HG03060 (cell line): ENCODE results near the gene UBA6.
A peak's percentile ranks its signal among the peaks of the same experiment; 100 is the strongest.
"Not testable (repeated sequence)": the region's sequence is repeated elsewhere in the genome, so short reads cannot be mapped to it uniquely, and the experiment has no call there.

Experiments
- ATAC-seq: cut with Tn5 transposase; IDR thresholded peaks from one replicate; pipeline ENCODE4 v1.9.1; 2021; ENCODE audit warnings: low read depth, moderate number of reproducible peaks; ENCODE audit not compliant: unreplicated experiment

Gene UBA6

DNA sequence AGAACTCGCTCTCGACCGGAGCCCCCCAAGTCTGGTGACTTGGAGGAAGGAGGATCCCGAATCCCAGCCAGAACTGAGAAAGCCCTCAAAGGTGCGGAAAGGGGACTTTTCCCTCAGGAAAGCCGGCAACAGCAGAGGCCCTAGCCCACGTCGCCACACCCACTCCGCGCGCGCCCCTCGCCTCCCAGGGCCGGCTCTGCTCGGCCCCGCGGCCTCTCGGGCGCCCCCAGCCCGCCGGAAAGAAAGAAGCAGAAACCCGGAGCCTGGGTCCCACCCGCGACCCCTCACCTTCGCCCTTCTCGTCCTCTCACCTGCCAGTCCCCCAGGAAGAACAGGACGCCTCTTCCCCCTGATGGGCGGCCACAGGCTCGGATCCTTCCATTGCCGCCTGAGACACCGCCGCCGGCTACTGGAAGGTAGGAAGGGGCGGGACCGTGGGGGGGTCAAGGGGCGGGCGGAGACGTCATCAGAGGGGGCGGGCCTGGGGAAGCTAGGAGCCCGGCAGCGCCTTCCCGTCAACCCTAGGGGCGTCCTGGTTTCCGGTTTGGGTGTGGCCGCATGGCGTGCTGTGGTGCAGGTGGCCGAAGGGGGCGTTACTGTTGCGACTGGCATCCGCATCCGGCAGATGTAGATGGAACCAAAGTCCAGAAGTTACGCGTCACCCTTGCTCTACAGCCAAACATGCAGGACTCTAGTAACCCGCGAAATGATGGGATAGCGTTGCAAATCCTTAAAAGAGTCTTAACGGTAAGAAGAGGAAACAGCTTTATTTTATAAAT is at the start of gene UBA6:
Gene UBA6 (minus strand): TSS at position 418 of the 779 bp plus-strand sequence. CDS start 36 bp downstream, at position 382.
- ATAC-seq = peak; percentile 93

DNA sequence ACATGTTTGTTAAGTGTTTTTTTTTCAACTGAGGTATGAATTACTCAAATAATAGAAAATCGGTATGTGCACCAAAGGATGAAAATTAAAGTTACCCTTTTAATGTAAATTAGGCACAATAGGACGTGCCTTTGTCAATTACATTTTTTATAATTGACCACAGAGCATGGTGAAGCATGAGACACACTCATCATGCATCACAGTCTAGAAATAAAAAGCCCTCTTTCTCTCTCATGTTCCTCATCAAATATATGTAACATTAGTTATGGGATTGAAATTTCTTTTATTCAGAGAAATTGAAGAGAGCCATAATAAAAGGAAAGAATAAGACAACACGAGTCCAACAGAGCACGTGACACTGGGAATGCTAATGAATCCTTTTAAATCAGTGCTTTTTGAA is 49.7 kb upstream of the UBA6 start:
- ATAC-seq = no peak

DNA sequence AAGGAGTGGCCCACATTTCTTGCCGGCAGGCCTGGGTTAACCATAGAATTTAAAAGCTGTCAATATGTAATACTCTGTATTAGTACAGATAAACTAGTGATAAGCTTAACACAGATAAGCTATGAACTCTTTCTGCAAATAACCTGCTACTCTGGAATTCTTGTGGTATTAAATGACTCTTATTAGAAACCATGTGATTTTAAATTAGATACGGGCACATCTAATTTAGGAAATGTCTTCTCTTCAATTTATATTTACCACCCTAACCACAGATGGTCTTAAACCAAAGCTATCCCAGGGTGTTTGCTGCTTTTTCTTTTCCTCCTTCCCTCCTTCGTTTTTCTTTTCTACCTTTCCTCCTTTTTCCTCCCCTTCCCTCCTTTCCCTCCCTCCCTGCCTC is 48.3 kb upstream of the UBA6 start:
- ATAC-seq = no peak

DNA sequence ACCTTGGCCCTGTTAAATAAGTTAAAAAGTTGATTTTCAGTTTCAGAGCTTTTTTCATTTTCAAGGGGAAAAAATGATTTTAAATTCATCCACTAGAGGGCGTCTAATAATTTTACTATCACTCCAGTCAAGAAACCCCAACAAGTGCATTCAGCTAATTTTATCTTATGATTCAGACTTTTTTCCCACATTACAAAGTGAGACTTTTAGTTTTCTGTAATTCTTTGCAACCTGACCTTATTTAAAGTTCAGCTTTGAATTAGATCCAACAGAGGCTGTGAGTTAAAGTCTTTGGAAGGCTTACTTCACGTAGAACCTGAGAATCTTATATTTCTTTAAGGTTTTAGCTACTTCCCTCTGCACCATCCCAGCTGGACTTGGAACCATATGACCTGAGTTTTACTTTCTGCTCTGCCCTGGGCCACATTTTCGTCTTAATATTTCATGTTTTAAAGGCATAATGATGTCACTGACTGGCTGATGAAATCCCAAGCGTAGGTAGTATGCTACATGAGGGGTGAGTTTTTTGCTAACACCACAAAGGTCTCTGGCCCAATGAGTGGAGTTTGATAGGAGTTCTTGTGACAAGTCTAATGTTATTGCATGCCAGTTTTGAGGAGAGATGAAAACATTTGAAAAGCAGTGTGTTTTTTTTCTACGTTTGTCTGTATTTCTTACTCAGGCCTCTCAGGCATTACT is 46.0 kb upstream of the UBA6 start:
- ATAC-seq = no peak

- no peak for ATAC-seq
Observed at GRCh38 chr4:67744561-67745283, 43.8 kb upstream of the UBA6 start.

GRCh38 chr4:67743194-67743593 is 42.2 kb upstream of the UBA6 start:
- no peak for ATAC-seq

DNA sequence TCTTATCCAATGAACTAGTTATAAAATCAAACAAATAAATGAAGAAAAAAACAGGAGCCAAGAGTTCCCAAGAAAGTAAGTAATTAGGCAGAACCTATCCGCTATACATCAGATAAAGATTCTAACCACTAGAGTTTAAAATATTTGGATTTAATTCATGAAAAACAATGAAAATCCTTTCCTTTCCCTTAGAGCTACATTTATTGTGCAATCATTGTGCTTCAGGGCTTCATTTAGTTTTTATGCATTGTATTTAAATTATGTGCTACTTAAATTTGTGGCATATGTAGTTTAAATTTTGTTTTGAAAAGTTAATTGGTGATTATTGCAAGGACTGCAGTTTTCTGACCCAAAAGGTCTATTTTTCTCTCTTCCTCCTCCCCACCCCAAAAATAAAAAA is 35.3 kb upstream of the UBA6 start:
- no peak for ATAC-seq

DNA sequence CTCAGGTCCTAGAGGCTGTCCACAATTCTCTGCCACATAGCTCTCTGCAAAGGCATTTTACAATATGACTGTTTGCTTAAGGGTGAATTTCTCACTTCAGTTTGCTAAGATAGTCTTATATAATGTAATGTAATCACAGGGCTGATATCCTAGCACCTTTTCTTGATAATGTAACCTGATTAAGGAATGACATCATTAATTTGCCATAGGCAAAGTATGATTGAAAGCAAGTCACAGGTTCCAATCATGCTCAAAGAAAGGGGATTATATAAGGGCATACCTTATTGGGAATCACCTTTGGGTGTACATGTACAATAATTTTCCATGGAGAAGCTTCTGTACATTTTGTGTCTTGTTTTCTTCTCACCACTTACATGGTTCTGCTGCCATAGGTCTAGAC is 34.4 kb upstream of the UBA6 start:
- no peak for ATAC-seq

GRCh38 chr4:67730511-67730910 is 29.6 kb upstream of the UBA6 start:
- not testable (repeated sequence) for ATAC-seq

- ATAC-seq = no peak
Observed at GRCh38 chr4:67727124-67727850, 26.3 kb upstream of the UBA6 start.

DNA sequence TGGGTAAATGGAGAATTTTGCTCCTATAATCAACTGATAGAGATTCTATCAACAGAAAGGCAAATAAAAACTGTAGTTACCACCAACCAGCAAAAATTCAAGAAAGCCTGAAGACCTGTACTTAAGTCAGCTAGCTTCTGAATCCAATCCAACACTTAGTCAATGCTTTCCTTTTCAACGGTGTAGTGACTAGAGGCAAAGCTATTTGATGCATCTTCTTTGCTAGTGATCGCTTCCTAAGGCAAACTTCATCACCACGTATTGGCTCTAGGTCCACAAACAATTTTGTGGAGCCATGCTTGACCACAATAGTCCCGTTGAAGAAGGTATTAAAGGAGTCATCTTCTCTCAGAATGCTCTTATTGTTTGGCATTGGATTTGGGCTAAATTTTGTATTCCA is 25.0 kb upstream of the UBA6 start:
- ATAC-seq = no peak

- no peak for ATAC-seq
Observed at GRCh38 chr4:67725132-67725531, 24.2 kb upstream of the UBA6 start.

- no peak for ATAC-seq
Observed at GRCh38 chr4:67723949-67724348, 23.0 kb upstream of the UBA6 start.

DNA sequence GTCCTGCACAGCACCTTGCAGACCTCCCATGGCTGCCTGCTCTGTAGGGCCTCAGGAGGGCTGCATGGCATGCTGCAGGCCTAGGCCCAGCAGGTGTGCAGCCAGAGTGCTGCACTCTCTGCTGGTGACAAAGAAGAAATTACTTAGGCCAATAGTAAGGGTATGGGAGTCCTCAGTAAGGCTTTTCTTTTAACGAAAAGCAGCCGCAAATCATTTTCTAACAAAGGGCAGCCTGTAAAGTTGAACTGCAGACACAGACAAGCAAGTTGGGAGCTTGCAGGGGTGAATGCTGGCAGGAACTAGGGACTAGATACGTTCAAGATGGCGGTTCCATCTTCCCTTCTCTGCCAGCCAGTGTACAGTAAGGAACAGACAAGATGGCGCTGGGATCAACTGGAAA is 22.4 kb upstream of the UBA6 start:
- ATAC-seq = no peak

- ATAC-seq = no peak
Observed at GRCh38 chr4:67721770-67722597, 21.0 kb upstream of the UBA6 start.

DNA sequence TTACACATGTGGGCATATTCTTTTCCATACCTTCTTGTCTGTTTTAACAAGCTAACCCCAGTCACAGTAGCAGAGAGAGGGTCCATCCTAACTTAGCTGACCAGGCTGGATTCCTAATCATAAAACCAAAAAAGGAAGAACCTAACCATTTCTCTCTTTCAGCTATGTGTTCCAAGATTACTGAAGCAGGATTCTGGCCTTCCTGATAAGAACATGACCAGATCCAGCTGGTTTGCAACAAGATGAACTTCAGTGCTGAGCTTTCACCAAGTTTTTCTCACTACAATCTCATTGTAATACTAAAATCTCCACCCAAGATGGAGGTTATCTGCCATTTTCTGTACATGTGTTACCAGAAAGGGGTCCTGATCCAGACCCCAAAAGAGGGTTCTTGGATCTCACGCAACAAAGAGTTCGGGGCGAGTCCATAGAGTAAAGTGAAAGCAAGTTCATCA is 20.4 kb upstream of the UBA6 start:
- ATAC-seq = no peak

GRCh38 chr4:67719953-67720617 is 19.1 kb upstream of the UBA6 start:
- no peak for ATAC-seq

GRCh38 chr4:67718848-67719247 is 17.9 kb upstream of the UBA6 start:
- no peak for ATAC-seq

DNA sequence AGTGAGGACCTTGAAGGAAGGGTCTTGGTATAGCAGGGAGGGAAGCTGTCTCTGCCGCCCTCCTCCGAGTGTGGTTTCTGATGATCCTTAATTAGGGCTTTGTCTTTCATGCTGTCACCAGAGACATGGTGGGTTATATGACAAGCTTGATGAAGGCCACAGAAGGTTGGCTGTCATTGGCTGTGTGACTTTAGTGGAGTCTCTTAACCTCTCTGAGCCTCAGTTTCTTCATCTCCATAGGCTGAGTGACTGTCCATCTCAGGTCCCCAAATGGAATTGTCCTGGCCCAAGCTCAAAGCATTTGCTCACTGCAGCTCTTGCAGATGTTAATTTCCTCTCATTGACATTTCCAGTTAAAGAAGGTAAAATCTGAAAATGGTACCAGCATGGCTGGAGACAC is 16.6 kb upstream of the UBA6 start:
- ATAC-seq = no peak
